Thoracic aorta (tissue), 2 donors: ENCODE measurements around the gene RAMP3. TPM values are rescaled to one million over a fixed set of nuclear protein-coding genes. Genes with fewer than 3 reads are reported as not detected.

Experiments used
- ATAC-seq: fragments of 150-250 bp; one replicate; pipeline ENCODE4 v1.8.0; 2017; ENCODE audit warnings: low read depth; ENCODE audit not compliant: insufficient number of reproducible peaks, low FRiP score
- DNase-seq: peaks from one replicate; pipeline ENCODE4 v3.0.0-alpha.2; 2020; ENCODE audit warnings: low spot score
- H3K27ac ChIP-seq, 2 donors: fragments of 200-600 bp; sonication (generic); 1 replicate in 1 of 2; 2 replicates in 1 of 2; pipeline ENCODE4 v1.5.1; 2016; ENCODE audit warnings: mild to moderate bottlenecking in 2 of 2, moderate library complexity in 2 of 2
- H3K27me3 ChIP-seq: fragments of 200-600 bp; sonication (generic); replicated peaks from 2 replicates; pipeline ENCODE4 v1.6.0; 2016; ENCODE audit warnings: mild to moderate bottlenecking; ENCODE audit not compliant: insufficient read depth
- H3K36me3 ChIP-seq: fragments of 200-600 bp; sonication (generic); one replicate; pipeline ENCODE4 v1.5.1; 2016
- H3K4me1 ChIP-seq, 2 donors: fragments of 200-600 bp; sonication (generic); 1 replicate in 1 of 2; 2 replicates in 1 of 2; pipeline versions ENCODE4 v1.5.1 to v1.6.0; 2016; ENCODE audit warnings: low read depth in 2 of 2, mild to moderate bottlenecking in 1 of 2; ENCODE audit not compliant: control insufficient read depth in 1 of 2
- H3K4me3 ChIP-seq: fragments of 200-600 bp; sonication (generic); 2 replicates; pipeline ENCODE4 v1.5.1; 2016; ENCODE audit warnings: mild to moderate bottlenecking
- H3K9me3 ChIP-seq: fragments of 200-600 bp; sonication (generic); 2 replicates; pipeline ENCODE4 v1.5.1; 2016
- total RNA-seq, 2 donors: library from RNA; depleted of rRNA; stranded (reverse); fragments of >200 nt; gene quantifications; one replicate each; pipeline versions ENCODE4 v1.1.0 to v1.2.3, GENCODE V29; 2016
- TF ChIP-seq, protein P1 (sequence below): fragments of 200-600 bp; sonication (generic); IDR thresholded peaks from one replicate; pipeline ENCODE4 v1.5.1; 2019; ENCODE audit warnings: antibody characterized with exemption

RAMP3 gene
- total RNA-seq, 2 donors from 2014 or later: 76.5 to 123 TPM

DNA sequence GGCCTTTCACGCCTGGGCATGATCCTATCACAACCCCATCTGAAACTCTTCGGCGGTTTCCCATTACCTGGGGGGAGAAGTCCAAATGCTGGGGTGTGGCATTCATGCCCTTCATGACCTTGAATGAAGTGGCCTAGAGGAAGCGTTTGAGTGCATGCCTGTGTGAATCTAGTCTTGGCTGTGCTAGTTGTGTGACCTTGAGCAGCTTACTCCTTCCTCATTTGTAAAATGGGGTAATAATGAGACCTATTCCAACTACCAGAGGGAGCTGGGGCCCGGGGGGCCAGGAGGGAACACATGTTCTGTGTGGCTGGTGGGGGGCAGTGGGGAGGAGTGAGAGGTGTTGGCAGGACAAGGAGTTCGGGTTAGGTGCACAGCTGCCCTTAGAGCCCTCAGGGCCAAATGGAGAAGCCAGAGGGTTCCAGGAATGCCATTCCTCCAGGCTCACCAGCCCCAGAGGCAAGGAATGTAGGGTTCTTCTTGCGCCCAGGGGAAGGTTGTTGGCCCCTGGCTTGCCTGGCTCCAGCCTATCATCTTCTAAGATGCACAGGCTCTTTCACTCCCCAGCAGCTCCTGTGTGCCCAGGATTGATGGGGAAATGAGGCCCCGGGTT is 24.8 kb upstream of the RAMP3 start:
- Histone ChIP-seq H3K27me3 (no peaks in the 10 kb centered on the region), H3K4me3 (no peak overlapping the region), H3K9me3 (no peaks in the 10 kb centered on the region), H3K4me1 (no peaks in the 10 kb centered on the region), H3K36me3 (no peaks in the 10 kb centered on the region), H3K27ac (no peak overlapping the region)
- no peak for ATAC-seq
- TF ChIP-seq, protein P1, sequence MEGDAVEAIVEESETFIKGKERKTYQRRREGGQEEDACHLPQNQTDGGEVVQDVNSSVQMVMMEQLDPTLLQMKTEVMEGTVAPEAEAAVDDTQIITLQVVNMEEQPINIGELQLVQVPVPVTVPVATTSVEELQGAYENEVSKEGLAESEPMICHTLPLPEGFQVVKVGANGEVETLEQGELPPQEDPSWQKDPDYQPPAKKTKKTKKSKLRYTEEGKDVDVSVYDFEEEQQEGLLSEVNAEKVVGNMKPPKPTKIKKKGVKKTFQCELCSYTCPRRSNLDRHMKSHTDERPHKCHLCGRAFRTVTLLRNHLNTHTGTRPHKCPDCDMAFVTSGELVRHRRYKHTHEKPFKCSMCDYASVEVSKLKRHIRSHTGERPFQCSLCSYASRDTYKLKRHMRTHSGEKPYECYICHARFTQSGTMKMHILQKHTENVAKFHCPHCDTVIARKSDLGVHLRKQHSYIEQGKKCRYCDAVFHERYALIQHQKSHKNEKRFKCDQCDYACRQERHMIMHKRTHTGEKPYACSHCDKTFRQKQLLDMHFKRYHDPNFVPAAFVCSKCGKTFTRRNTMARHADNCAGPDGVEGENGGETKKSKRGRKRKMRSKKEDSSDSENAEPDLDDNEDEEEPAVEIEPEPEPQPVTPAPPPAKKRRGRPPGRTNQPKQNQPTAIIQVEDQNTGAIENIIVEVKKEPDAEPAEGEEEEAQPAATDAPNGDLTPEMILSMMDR: no peak
- no peak for DNase-seq

DNA sequence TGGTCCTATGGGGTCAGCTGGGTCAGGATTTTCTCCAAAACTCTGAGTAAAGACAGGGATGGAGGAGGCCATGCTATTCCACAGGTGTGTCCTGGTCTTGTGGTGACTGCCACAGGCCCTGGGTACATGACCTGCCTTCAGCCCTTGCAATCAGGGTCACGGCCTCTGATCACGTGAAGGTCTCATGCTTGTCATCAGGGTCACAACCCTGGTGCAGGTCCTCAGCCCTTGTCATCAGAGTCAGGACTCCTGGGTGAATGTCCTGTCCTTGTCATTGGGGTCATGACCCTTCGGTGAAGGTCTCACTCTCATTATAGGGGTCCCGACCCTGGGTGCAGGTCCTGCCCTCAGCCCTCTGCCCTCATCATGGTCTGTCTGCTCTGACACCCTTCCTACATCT is 24.2 kb upstream of the RAMP3 start:
- Histone ChIP-seq H3K27me3 (no peaks in the 10 kb centered on the region), H3K27ac (no peak overlapping the region), H3K36me3 (no peaks in the 10 kb centered on the region), H3K4me3 (no peak overlapping the region), H3K9me3 (no peaks in the 10 kb centered on the region), H3K4me1 (no peaks in the 10 kb centered on the region)
- no peak for DNase-seq
- ATAC-seq: no peak
- TF ChIP-seq, protein P1: no peak

DNA sequence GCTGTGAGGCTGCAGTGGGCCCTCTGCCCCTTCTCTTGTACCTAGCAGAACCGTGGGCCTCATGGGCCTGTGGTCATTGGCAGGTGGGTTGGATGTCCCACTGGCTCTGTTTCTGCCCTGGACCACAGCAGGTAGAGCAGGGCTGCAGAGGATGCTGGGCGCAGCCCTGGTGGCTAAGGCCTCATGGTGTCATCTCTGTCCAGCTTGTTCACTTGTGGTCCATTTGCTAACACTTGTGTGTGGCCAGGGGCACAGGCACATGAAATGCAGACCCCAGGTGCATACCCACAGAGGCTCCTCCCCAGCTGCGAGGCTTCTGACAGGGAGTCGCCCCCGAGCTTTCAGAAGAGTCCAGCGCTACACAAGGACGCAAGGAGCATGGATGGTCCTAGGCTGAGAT is 23.7 kb upstream of the RAMP3 start:
- no peaks in the 10 kb centered on the region for H3K9me3 ChIP-seq
- H3K4me3 ChIP-seq: no peak overlapping the region
- no peaks in the 10 kb centered on the region for H3K4me1 ChIP-seq
- H3K27me3 ChIP-seq: no peaks in the 10 kb centered on the region
- TF ChIP-seq, protein P1: no peak
- no peaks in the 10 kb centered on the region for H3K36me3 ChIP-seq
- DNase-seq (no peak), ATAC-seq (no peak)
- no peak overlapping the region for H3K27ac ChIP-seq

DNA sequence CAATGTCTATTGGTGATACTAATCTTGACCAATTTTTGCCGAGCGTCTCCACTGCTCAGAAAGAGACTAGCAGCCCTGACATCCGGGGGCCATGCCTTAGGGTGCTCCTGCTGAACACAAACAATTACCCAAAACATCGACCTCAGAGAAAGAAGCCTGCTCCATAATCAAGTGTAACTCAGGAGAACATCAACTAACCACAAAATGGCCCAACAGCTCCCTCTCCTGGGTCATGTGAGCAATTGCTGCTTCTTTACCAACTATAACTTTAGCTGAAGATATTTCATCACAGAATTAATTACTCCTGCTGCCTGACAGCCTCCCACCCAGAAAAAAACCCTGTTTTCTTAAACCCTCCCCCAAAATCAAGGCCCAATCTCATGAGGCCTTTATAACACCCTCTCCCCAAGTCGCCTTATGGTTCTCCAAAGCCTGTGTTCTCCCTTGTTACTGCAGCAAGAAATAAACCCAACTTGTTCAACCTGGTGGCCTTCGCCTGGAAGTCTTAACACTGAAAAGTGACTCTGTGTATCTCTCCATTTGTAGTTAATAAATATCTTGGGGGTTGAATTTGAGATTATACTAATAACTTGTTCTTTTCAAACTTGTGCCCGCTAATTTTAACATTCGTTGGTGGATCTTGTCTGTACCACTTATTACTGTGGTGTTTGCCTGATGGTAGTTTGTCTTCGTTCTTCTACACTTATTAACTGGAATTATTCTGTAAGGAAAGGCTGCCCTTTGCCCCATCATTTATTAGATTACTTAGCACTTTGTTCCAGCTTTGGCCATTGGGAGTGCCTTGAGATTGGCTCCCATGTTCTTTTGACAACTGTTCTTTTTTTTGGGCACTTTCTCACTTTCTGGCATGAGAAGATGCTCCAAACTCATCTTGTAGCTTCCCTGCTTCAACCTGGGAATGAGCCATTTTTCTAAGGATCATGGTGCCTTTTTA is 21.2 kb upstream of the RAMP3 start:
- Histone ChIP-seq H3K4me3 (no peak overlapping the region), H3K27ac (no peak overlapping the region), H3K36me3 (no peaks in the 10 kb centered on the region), H3K9me3 (no peaks in the 10 kb centered on the region), H3K27me3 (no peaks in the 10 kb centered on the region), H3K4me1 (no peaks in the 10 kb centered on the region)
- TF ChIP-seq, protein P1: peak; percentile 69
- DNase-seq (no peak), ATAC-seq (no peak)

DNA sequence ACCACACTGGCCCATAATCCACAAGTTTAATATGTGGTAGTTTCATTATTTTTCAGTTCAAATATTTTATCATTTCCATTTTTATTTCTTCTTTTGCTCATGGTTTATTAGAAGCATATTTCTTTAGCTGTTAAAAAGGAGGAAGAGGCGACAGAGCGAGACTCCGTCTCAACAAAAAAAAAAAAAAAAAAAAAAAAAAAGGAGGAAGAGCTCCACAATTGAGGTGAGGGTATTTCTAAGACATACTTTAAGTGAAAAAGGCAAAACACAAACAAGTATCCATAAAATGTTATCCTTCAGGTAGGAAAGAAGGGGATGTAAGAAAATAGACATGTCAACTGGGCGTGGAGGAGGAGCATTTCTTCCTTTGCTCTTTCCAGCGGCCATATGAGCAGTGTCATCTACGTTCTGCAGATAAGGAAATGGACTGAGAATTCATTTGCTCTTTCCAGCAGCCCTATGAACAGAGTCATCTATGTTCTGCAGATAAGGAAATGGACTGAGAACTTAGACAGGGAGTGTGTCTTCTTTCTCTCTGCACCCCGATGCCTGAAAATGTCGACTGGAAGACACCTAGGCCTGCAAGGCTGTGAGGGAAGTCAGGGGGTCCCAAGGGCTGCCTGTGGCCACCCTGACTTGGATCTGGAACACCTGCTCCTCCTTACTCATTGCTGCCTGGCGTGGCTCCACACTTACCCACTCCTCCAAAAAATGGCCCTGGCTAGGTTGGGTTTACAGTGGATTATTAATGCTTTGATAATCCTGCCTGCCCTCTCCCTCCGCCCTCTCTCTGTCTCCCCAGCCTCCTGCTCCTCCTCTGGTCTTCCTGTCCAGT is 18.9 kb upstream of the RAMP3 start:
- Histone ChIP-seq H3K9me3 (no peaks in the 10 kb centered on the region), H3K27ac (no peak overlapping the region), H3K4me3 (no peak overlapping the region), H3K4me1 (no peaks in the 10 kb centered on the region), H3K27me3 (no peaks in the 10 kb centered on the region), H3K36me3 (no peaks in the 10 kb centered on the region)
- ATAC-seq: no peak
- TF ChIP-seq, protein P1: no peak
- no peak for DNase-seq
